HG03378 (cell line): ENCODE results near the gene TM9SF3.

Experiments used
- ATAC-seq: cut with Tn5 transposase; IDR thresholded peaks from one replicate; pipeline ENCODE4 v1.9.1; 2021; ENCODE audit warnings: mild to moderate bottlenecking, moderate library complexity; ENCODE audit not compliant: unreplicated experiment

Gene TM9SF3

DNA sequence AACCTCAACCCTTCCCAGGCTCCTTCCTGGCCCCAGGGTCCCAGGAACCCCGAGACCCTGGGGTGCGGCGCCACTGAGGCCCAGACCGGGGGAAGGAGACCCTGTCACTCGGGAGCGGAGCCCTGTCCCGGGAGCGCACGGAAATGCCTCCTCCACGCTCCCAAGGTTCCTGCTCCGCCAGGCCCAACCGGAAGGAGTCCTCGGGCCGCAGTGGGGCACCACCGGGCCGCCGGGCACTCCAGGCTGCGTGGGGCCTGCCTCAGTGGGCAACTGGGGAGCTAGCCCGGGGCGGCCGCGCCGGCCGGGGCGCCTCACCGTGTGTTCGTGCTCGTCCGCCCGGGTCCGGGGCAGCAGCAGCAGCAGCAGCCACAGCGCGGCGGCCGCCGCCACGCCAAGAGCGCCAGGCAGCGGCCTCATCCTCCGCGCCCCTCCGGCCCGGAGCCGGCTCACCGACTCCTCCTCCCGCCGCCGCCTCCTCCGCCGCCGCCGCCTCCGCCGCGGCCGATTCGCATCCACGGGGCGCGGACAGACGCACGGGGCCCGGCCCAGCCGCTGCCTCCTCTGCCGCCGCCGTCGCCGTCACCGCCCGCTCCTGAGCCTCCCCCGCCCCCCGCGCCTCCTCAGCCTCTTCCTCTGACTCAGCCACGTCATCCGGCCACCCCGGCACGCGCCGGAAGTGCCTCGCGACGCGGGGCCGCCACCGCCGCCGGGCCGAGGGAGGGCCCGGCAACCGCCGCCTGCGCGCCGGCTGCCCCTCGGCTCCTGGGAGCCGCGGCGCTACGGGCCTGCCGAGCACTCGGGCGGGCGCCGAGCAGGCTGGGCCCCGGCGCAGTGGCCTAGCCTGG, at the start of gene TM9SF3:
Gene TM9SF3, minus strand, starts transcription at position 594 of the 845 bp plus-strand sequence. Its CDS starts 177 bp downstream, at position 417.
- ATAC-seq = peak; percentile 37

DNA sequence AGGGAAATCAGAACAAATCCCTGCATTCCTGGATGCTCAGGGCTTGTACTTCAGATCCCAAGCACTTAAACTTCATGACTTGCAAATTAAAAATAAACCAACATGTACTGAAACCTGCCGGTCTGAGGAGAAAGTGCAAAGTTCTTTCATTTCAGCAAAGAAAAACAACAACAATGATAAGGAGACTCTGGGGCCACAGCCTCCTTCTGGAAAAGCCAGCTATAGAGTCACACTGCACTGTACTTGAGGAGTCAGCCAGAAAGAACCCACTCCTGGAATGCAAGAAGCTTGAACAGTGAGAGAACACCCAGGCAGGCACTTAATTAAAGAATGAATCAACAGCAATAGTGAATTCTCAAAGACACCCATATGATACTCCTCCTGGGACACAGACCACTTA, 49.7 kb upstream of the TM9SF3 start:
- no peak for ATAC-seq

DNA sequence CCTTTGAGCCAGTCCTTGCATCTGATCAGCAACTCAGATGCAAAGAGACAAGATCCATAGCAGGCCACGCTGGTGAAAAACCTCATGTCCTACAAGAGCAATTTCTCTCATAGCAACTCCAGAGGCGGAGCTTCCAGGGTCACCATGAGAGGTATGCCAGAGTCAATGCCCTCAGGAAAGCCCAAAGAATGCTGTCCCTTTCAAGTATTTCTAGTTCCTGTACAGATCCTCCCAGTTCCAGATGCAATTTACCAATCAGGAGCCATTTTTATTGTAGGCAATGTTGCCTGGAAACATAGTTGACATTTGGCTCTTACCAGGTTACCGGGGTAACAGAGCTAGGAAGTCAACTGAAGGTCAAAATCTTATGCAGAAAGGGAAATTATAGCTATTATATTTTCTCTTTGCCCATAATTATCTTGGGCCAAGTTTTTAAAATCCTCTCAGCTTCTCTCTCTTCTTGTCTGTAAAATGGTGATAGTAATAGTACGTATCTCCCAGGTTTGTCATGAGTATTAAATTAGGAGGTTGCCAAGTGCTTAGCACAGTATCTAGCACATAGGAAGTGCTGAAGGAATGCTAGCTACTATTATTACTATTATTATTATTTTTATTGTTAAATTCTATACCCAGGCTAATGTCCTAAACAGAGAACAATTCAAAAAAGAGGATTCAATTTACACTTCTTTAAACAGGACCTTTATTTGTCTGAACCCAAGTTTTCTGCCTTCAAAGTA, 46.3 kb upstream of the TM9SF3 start:
- ATAC-seq = no peak

DNA sequence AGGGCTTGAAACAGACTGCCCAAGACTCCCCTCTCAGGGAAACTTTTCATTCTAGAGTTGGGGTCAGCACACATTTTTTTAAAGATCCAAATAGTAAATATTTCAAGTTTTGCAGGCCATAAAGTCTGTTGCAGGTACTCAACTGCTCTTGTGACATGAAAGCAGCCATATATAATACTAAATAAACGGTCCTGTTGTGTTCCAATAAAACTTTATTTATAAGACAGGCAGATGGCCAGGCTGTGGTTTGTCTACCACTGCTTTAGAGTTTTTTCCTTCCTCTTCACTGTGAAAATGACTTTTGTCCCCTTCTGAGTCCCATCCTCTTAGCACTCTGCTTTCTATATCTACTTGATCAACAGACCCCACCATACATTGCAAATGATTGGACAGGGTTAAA, 40.5 kb upstream of the TM9SF3 start:
- no peak for ATAC-seq

DNA sequence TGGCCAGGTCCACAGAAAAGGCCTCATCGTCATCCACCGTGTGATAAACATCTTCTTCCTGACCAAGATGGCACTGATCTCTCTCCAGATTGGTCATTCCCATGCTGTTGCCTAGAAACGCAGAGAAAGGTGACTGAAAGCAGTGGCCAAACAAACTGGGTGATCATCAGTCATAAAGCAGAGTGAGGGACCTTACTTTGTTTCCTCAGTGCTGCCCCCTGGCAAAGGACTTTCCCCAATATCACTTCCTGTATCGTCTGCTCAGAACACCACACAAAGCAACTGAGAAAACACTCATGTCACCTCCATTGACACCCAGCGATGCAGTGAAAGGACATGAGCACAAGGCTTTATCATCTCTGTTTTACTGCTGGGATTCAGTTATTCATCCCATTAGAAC, 40.0 kb upstream of the TM9SF3 start:
- no peak for ATAC-seq

DNA sequence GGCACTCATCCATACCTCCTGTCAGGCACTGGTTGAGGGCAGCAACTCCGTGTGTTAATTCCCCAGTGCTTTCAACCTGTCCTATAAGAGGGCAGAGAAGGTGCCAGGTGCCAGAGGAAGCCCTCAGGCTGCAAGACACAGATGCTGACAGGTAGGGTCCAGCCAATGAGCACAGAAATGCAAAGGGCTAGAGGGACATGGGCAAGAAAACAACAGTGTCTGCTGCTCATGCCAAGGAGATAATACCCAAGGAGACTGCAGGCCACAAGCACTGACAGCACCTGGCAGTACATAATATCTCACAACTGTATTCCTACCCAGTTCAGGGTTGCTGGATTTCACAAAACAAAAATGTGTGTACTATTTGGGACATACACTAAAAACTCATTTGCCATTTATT, 38.4 kb upstream of the TM9SF3 start:
- ATAC-seq = no peak

DNA sequence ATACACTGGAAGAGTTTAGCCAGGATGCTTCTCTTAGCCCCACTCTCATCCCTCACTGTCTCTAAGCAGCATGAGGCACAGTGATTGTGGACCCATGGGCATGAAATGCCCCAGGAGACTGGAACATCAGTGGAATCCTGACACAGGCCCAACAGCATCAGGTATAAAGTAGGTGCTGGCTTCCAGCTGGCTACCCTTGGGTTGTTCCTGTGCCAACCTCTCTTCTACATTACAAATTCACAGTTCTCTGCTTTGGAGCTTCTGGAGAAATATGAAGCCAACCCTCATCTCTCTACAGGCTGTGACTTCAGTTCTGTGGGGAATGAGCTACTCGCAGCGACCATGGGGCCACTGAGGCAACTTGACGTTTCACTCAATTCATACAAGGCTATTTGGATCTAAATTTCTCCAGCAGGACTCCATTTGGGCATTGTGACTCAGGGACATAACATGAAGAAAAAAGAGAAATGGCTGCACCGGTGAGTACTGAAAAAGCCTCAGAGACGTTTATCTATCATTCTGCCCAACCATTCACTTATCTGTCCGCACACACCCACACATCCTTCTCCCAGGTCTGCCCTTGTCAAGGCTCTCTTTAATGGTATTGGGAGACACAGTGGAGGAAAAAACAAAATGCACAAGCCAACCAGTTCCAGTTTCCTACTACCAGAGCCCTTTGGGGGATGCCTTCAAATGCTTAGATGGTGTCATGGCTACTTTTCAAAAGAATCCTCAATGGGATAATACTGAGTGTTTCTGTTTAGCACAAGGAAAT, 35.4 kb upstream of the TM9SF3 start:
- ATAC-seq = no peak

DNA sequence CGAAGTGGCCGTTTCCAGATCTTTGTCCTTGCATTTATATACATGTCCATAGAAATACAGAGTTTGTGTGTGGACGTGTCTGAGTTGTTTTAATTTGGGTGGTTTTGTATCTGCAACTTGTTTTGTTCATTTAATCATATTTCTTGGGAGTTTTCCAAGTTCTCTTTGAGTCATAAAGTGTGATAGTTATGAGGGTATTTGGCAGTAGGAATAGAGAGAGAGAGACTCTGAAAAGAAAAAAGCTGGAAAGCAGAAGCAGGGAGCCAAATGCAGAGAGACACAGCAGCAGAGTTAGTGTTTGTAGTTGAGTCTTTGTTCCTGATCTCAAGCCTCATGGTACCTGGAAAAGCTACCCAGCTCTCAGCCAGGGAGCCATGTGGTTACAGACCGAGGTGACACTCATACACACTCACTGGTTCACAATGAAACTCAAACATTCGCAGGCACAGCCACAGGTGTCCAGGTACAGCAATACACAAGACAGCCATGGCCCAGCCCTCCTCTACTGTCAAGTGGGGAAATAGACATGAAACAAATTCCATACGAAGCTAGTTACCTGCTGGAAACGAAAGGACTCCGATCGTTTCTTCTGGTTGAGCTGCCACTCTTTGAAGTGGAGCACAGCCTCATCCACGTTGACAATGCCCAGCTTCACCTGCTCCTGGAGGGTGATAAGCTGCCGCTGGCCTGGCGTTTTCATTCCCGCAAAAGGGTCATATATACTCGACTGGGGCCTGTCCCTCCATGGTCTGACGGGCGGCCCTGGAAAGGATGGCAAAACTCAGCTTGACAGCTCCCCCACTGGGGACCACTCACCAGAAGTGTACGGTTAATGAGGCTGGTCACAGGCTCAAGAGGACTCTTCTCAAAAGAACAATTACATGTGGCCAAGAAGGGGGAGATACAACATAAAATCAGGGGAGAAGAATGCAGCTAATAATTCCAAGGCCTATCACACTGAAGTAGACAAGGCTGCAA, 33.3 kb upstream of the TM9SF3 start:
- ATAC-seq = no peak

DNA sequence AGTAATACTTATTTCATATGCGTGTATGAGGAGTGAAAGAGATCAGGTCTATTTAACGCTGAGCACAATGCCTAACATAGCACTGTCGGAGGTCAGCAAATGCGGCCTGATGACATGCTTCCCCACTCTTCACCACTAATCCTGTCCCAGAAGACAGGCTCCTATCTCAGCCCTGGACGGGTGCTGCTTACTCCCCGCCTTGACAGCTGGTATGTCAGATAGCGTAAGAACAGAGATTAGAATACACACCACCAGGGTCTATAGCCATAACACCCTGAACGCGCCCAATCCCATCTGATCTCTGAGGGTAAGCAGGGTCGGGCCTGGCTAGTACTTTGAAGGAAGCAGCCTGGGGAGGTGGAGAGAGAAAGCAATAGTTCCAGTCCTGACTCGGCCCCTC, 32.3 kb upstream of the TM9SF3 start:
- no peak for ATAC-seq

DNA sequence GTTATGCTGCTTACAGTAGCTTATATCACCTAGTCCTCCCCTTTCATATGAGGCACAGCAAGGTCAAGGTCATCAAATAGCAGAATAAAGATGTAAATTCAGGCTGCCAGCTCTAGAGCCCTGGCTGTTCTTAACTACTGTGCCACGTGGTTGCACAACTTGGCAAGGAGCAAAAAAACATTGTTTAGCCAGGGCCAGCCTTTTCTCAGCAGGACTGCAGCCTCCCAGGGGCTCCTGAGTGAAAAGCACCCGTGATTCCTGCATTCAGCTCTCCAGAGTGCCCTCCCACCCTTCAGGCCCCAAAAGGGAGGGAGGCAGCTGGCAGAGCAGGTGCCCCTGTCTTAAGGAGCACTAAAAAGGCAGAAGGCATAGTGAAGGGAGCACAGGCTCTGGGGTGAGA, 31.8 kb upstream of the TM9SF3 start:
- ATAC-seq = no peak

DNA sequence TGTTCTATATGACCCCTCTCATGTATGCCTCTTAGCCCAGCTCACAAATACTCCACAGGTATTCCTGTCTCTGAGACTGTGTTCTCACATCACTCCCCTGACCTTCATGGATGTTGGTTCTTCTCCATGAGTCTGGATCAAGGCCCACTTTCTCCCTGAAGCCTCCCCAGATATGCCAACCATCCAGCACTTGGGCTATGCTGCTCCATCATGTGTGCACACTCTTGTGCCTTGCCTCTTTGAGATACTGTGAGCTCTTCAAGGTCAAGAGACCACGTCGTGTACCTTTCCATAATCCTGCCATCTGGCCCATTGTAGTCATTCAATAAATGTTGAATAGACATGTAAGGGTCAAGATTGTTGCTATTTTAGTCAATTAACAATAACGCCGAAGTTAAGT, 30.1 kb upstream of the TM9SF3 start:
- no peak for ATAC-seq

DNA sequence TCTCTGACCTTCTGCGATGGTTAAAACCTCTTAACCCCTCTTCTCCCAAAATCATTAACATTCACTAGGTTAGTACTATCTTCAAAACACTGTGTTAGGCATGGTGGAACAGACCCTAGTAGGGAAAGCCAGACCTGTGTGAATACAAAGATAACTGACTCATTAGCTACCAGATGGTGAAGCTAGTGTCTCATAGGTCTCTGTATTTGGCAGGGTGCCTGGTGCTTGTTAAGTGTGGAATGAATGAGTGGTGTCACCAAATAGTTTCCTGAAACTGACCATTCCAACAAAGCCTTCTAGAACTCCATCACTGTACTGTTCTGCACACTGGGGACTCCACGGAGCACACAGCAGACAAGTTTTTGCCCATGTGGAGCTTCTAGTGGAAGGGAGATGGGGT, 27.7 kb upstream of the TM9SF3 start:
- ATAC-seq = no peak

DNA sequence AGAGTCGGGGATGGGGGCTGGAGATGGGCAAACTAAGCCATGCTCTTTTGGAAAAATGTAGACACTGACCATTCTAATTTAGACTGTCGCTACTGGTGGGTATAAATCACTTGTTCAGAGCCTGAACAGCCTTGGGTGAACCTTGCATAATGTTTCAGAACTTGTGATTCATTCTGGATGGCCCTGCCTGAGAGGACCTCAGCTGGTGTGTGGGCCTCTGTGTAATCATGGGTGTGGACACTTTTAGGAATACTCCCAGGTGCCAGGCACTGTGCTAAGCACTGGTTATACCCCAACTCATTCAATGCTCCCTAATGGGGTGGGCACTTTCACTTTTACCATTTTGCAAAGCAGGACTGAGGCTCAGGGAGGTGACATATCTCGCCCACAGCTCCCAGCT, 26.8 kb upstream of the TM9SF3 start:
- ATAC-seq = no peak

DNA sequence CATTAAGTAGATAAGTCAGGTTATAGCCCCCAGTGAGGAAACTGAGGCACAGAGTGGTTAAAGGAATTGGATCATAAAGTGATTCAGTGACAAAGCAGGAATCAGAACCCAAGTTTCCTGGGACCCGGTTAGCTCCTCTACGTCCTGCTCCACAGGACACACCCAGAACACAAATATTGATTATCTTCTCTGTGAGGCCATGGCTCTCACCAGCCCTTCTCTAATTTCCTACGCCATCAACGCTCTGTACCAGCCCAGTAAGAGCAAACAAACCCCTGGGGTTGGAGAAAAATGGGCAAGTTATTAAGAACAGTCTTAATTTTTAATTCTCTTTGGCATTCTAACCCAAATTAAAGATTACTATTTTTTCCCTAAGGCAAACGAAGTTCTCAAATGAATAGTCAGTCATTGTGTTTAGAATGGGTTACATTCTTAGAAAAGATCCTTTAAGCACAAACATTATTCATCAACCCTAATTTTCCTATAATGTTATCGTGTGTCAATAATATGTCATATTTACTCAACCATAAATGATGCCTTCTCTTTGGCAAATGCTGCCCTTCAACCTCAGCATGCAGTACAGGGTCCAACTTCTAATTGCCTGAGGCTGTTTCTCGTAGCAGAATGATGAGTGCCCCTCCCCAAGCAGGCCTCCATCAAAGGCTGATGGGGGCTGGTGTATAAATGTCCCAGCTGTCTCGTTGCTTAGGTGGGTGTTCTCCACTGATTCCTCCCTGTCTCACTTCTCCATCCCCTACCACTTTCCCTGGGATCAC, 25.4 kb upstream of the TM9SF3 start:
- no peak for ATAC-seq

DNA sequence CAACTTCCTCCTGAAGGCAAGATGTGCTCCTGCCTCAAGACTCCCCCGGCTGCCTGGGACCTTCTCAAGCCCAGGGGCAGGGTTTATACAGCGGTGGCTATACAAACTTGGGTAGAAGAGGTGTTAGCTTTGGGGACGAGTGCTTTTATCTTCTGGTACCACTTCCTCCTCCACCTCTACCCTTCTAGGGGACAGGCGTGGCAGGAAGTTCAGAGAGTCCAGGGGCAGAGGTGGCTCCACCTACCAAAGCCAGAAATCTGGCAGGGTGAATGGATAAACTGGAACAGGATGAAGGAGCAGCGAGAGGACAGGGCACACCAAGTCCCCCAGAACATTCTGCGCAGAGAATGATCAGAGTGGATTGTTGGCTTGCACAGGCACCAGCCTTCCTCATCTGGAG, 24.0 kb upstream of the TM9SF3 start:
- ATAC-seq = no peak

DNA sequence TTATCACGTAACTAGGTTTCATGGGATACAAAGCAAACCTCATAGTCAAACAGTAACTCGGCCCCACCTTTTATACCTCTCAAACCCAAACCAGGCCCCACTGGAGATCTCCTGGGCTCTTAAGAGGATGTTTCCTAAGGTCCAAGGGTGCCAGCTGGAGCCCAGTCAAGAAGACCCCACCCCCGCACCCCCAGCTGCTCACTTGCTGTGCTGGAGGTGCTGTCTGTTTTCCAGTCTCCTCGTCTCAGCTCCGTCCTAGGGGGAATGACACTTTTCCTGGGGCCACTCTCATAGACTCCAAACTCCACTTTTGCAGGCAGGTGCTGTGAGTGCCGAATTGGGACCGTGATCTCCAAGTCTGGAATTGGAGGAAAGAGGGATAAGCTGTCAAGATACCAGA, 22.7 kb upstream of the TM9SF3 start:
- ATAC-seq = no peak

DNA sequence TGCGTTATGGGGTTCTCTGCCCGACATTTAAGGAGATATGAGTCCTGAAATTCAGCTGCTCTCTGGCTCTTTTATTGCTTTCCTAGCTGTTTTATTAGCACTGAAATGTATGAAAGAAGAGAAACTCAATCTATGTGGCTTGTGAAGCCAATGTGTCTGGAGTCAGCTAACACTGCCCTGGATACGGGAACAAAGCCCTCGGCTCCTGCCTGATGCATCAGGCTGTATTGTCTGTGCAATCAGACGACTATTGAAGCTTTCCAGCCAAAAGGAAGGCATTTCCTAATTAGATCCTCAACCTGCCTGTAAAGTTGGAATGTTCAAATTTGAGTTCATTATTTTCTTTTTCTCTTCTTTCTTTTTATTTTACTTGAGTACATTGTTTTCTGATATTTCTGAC, 22.0 kb upstream of the TM9SF3 start:
- ATAC-seq = no peak

DNA sequence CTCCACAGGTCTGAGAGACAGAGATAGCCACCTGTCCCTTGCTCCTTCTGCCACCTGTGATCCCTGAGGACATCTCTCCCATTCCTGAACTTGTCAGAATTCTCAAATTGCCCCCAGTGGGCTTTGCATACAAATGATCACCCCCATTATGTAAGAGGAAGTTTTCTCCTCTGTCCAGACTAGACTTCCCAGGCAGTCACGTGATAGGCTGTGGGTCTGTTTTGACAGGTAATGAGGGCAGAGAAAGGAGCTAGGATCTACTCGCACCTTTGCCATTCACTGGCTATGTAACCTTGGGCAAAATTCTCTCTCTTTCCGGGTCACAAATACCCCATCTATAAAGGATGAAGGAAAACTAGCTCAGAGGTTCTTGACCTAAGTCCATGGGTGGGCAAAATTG, 21.4 kb upstream of the TM9SF3 start:
- ATAC-seq = no peak

DNA sequence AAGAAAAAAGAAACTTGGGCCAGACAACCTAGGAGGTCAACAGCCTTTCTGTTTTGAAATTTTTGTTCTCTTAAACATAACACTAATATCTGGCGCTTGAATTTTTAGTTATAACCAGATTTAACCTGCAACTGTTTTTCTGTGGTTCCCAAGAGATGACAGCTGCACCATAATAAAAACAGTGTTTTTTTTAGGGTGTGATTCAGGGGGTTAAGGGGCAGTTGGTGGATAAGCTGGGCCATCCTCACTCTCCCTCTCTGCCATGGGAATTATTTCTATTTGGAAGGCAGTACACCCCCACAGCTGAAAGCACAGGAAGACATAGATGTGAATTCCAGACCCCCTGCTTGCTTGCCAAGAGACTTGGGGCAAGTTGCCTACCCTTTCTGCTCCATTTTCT, 20.1 kb upstream of the TM9SF3 start:
- ATAC-seq = no peak

DNA sequence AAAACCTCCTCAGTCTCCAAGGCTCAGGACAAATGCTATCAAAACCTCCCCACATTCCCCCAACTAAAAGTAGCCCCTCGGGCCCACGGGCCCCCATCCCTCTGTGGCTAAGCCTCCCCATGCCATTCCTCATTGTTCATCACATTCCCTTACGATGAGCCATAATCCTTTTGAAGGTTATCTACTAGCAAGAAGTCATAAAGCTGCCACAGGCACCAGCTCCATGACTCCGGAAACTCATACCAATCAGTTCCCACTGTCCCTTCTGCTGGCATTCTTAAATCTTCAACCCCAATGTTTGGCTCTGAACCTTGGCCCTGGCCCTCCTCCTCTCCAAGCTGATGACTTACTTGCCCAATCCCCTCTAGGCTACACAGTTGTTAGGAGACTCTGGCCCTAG, 19.4 kb upstream of the TM9SF3 start:
- no peak for ATAC-seq
